HepG2 (cell line): ENCODE results near the gene ARHGEF16.

Source experiments
- ESRRA ChIP-seq: sonication (generic); formaldehyde crosslinking; IDR thresholded peaks from 2 replicates; pipeline ENCODE4 v1.5.1; 2020; ENCODE audit warnings: mild to moderate bottlenecking, low read depth, missing genetic modification reagents
- FOSL2 ChIP-seq: sonication (generic); formaldehyde crosslinking; IDR thresholded peaks from 2 replicates; pipeline ENCODE4 v1.4.0; 2020; ENCODE audit warnings: missing genetic modification reagents
- FOXA3 ChIP-seq: IDR thresholded peaks from 2 replicates; pipeline ENCODE4 v1.6.1; 2016; ENCODE audit warnings: missing genetic modification reagents, missing compliant biosample characterization
- MED1 ChIP-seq: sonication (generic); formaldehyde crosslinking; IDR thresholded peaks from 2 replicates; pipeline ENCODE4 v1.4.0; 2020; ENCODE audit warnings: missing genetic modification reagents
- MEF2D ChIP-seq: sonication (generic); formaldehyde crosslinking; IDR thresholded peaks from 2 replicates; pipeline ENCODE4 v1.5.1; 2020; ENCODE audit warnings: mild to moderate bottlenecking, missing genetic modification reagents
- MTF1 ChIP-seq: sonication (generic); formaldehyde crosslinking; IDR thresholded peaks from 2 replicates; pipeline ENCODE4 v1.5.0; 2020; ENCODE audit warnings: missing genetic modification reagents
- RBFOX2 ChIP-seq: fragments of 200-400 bp; formaldehyde crosslinking; IDR thresholded peaks from 2 replicates; pipeline ENCODE4 v1.6.1; 2017; ENCODE audit warnings: low read depth, mild to moderate bottlenecking, low read length
- SP4 ChIP-seq: sonication (generic); formaldehyde crosslinking; IDR thresholded peaks from 2 replicates; pipeline ENCODE4 v1.8.1; 2023; ENCODE audit warnings: mild to moderate bottlenecking, missing genetic modification reagents
- TAF1 ChIP-seq: sonication (generic); formaldehyde crosslinking; IDR thresholded peaks from 2 replicates; pipeline ENCODE4 v1.4.0; 2020; ENCODE audit warnings: missing genetic modification reagents
- YY1 ChIP-seq: IDR thresholded peaks from 2 replicates; pipeline ENCODE4 v1.6.1; 2011; ENCODE audit warnings: low read length, low read depth, moderate library complexity, mild to moderate bottlenecking; ENCODE audit not compliant: insufficient read depth, insufficient replicate concordance
- ZNF124 ChIP-seq: sonication (generic); formaldehyde crosslinking; IDR thresholded peaks from 2 replicates; pipeline ENCODE4 v1.4.0; 2020; ENCODE audit warnings: missing genetic modification reagents
- ZNF75D ChIP-seq: sonication (generic); formaldehyde crosslinking; IDR thresholded peaks from 2 replicates; pipeline ENCODE4 v1.8.1; 2023; ENCODE audit warnings: missing genetic modification reagents, mild to moderate bottlenecking, borderline replicate concordance
- TF ChIP-seq, protein P1 (sequence below): sonication (generic); formaldehyde crosslinking; IDR thresholded peaks from 2 replicates; pipeline ENCODE4 v1.5.0; 2020; ENCODE audit warnings: mild to moderate bottlenecking, missing genetic modification reagents, moderate library complexity

DNA sequence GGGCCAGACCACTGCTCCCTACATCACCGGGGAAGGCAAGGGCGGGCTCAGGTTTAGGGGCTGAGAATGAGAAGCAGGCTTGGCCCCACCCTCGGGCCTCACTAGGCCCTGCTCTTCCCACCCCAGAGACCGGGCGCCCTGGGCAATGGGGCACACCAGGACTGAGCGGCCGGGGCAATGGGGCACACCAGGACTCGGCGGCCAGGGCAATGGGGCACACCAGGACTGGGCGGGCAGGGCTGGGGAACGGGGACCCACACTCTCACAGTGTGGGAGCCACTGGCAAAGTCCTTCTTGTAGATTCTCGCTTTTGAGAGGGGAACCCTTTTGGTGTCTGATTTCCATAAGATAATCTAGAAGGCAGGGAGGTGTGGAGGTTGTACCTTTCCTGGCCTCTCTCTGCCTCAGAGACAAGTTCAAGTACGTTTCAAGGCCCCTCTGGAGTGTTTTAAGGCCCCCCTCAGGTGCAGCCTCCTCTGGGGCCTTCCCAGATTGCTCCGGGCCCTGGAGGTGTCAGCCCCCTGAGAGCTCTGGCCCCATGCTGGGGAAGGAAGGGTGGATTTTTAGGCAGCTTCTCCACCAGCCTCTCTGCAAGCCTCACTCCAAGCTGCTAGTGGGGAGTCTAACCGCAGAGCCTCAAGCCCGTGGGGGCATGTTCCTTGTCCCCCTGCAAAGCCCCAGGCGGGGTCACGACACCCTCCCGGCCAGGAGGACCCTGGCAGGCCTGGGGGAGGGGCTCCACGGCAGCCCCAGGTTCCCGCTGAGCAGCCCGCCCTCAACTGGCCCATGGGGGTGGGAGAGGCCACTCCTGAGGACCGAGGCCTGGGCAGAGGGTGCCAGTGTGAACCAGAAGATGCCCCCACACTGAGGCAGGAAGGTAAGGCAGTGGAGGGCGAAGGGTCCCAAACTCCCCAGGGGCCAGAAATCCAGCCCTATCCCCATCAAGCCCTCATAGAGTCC, 66.2 kb downstream of the ARHGEF16 start:
- TF ChIP-seq, protein P1, sequence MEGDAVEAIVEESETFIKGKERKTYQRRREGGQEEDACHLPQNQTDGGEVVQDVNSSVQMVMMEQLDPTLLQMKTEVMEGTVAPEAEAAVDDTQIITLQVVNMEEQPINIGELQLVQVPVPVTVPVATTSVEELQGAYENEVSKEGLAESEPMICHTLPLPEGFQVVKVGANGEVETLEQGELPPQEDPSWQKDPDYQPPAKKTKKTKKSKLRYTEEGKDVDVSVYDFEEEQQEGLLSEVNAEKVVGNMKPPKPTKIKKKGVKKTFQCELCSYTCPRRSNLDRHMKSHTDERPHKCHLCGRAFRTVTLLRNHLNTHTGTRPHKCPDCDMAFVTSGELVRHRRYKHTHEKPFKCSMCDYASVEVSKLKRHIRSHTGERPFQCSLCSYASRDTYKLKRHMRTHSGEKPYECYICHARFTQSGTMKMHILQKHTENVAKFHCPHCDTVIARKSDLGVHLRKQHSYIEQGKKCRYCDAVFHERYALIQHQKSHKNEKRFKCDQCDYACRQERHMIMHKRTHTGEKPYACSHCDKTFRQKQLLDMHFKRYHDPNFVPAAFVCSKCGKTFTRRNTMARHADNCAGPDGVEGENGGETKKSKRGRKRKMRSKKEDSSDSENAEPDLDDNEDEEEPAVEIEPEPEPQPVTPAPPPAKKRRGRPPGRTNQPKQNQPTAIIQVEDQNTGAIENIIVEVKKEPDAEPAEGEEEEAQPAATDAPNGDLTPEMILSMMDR (CRISPR knock-in tag), result no peak
- no peak for TF ChIP-seq TAF1 (CRISPR knock-in tag)
- no peak for TF ChIP-seq MEF2D (CRISPR knock-in tag)
- TF ChIP-seq ZNF75D (CRISPR knock-in tag), result no peak
- no peak for TF ChIP-seq ZNF124
- TF ChIP-seq ESRRA (CRISPR knock-in tag), result no peak
- TF ChIP-seq MTF1 (CRISPR knock-in tag), result no peak
- TF ChIP-seq FOSL2 (CRISPR knock-in tag), result no peak
- no peak for TF ChIP-seq FOXA3 (CRISPR knock-in tag)
- TF ChIP-seq RBFOX2, result no peak
- no peak for TF ChIP-seq SP4 (CRISPR knock-in tag)
- no peak for TF ChIP-seq MED1
- TF ChIP-seq YY1, result no peak
